Central memory CD4-positive, alpha-beta T cell (primary cell): ENCODE measurements around the gene PXDC1.
"Not testable (repeated sequence)": the region's sequence is repeated elsewhere in the genome, so short reads cannot be mapped to it uniquely, and the experiment has no call there.

Experiments used
- DNase-seq: peaks from one replicate; pipeline ENCODE4 v3.0.0; 2022

Gene PXDC1

GRCh38 chr6:3729603-3730344, 21.7 kb downstream of the PXDC1 start:
- DNase-seq: no peak

GRCh38 chr6:3727593-3728108, 23.9 kb downstream of the PXDC1 start:
- DNase-seq: no peak

GRCh38 chr6:3727036-3727435, 24.5 kb downstream of the PXDC1 start:
- no peak for DNase-seq

GRCh38 chr6:3726421-3726820, 25.1 kb downstream of the PXDC1 start:
- no peak for DNase-seq

- DNase-seq: no peak
These were observed 26.1 kb downstream of the PXDC1 start for GRCh38 chr6:3725145-3726047.

GRCh38 chr6:3724451-3725144, 26.9 kb downstream of the PXDC1 start:
- no peak for DNase-seq

GRCh38 chr6:3723966-3724365, 27.5 kb downstream of the PXDC1 start:
- DNase-seq: no peak

GRCh38 chr6:3723251-3723650, 28.3 kb downstream of the PXDC1 start:
- DNase-seq: no peak

- DNase-seq: no peak
These were observed 28.7 kb downstream of the PXDC1 start for GRCh38 chr6:3722785-3723184.

GRCh38 chr6:3721810-3722621, 29.5 kb downstream of the PXDC1 start:
- DNase-seq: no peak

- not testable (repeated sequence) for DNase-seq
These were observed 30.7 kb downstream of the PXDC1 start for GRCh38 chr6:3720770-3721169.

GRCh38 chr6:3719462-3720308, 31.8 kb downstream of the PXDC1 start:
- no peak for DNase-seq

GRCh38 chr6:3718407-3718806, 33.1 kb downstream of the PXDC1 start:
- DNase-seq: no peak

GRCh38 chr6:3715285-3715684, 36.2 kb downstream of the PXDC1 start:
- no peak for DNase-seq

GRCh38 chr6:3714768-3715167, 36.7 kb downstream of the PXDC1 start:
- DNase-seq: no peak

GRCh38 chr6:3714111-3714510, 37.4 kb downstream of the PXDC1 start:
- DNase-seq: no peak

- DNase-seq: no peak
These were observed 38.5 kb downstream of the PXDC1 start for GRCh38 chr6:3712827-3713665.

GRCh38 chr6:3711776-3712175, 39.7 kb downstream of the PXDC1 start:
- DNase-seq: no peak

- no peak for DNase-seq
These were observed 41.1 kb downstream of the PXDC1 start for GRCh38 chr6:3710403-3710802.

GRCh38 chr6:3708540-3708939, 43.0 kb downstream of the PXDC1 start:
- DNase-seq: no peak
